ENCODE data around the gene GPC3.

- TF ChIP-seq CTCF (conservative IDR thresholded peaks at IDR 0.05) (no peak), ZFX (IDR thresholded peaks at IDR 0.05) (no peak)
These were observed 27.7 kb upstream of the GPC3 start for GRCh38 chrX:134013092-134013497.

Measured in C4-2B (cell line).